Osteoblast (primary cell): ENCODE data around the gene SLC22A7. TPM values are rescaled to one million over a fixed set of nuclear protein-coding genes. Genes with fewer than 3 reads are reported as not detected.
A peak's percentile ranks its signal among the peaks of the same experiment; 100 is the strongest.

Experiments
- DNase-seq: peaks from one replicate; pipeline ENCODE4 v3.0.0; 2011; ENCODE audit warnings: low spot score, mixed read lengths; ENCODE audit not compliant: insufficient read length; ENCODE audit errors: missing footprints
- H2AFZ ChIP-seq: 2 replicates; pipeline ENCODE4 v1.6.0; 2011; ENCODE audit warnings: mild to moderate bottlenecking, low read length
- H3K27ac ChIP-seq: 2 replicates; pipeline ENCODE4 v1.5.1; 2011; ENCODE audit warnings: mild to moderate bottlenecking, low read depth, low read length, moderate library complexity
- H3K27me3 ChIP-seq: 2 replicates; pipeline ENCODE4 v1.6.0; 2012; ENCODE audit warnings: mild to moderate bottlenecking, control low read depth, inconsistent platforms, low read length, moderate library complexity; ENCODE audit not compliant: insufficient read depth
- H3K36me3 ChIP-seq: 2 replicates; pipeline ENCODE4 v1.5.1; 2011; ENCODE audit warnings: mild to moderate bottlenecking, low read length, control low read depth, moderate library complexity; ENCODE audit not compliant: insufficient read depth
- H3K4me1 ChIP-seq: 2 replicates; pipeline ENCODE4 v1.5.1; 2011; ENCODE audit warnings: mild to moderate bottlenecking, low read length, control low read depth, moderate library complexity; ENCODE audit not compliant: insufficient read depth
- H3K4me2 ChIP-seq: 2 replicates; pipeline ENCODE4 v1.6.0; 2011; ENCODE audit warnings: mild to moderate bottlenecking, low read length; ENCODE audit not compliant: insufficient read depth
- H3K4me3 ChIP-seq: fragments of 200-600 bp; sonication (generic); 3 replicates; pipeline ENCODE4 v1.5.1; 2012; ENCODE audit warnings: mild to moderate bottlenecking, low read length, inconsistent platforms; ENCODE audit not compliant: insufficient read depth
- H3K79me2 ChIP-seq: 2 replicates; pipeline ENCODE4 v1.6.0; 2012; ENCODE audit warnings: mild to moderate bottlenecking, low read length, control low read depth, inconsistent platforms; ENCODE audit not compliant: insufficient read depth
- H3K9me3 ChIP-seq: 2 replicates; pipeline ENCODE4 v1.5.1; 2011; ENCODE audit warnings: low read depth, low read length, control low read depth
- H4K20me1 ChIP-seq: 2 replicates; pipeline ENCODE4 v1.6.0; 2012; ENCODE audit warnings: mild to moderate bottlenecking, low read length, control low read depth; ENCODE audit not compliant: insufficient read depth
- total RNA-seq: library from RNA; depleted of rRNA; stranded (reverse); fragments of >200 nt; gene quantifications from 2 replicates; pipeline ENCODE4 v1.2.3, GENCODE V29; 2012
- TF ChIP-seq, protein P1 (sequence below): IDR thresholded peaks from 2 replicates; pipeline ENCODE4 v1.5.1; 2011; ENCODE audit warnings: mild to moderate bottlenecking, low read depth, low read length, moderate library complexity; ENCODE audit errors: extremely low read depth

The SLC22A7 gene
- total RNA-seq, 1 donor = not detected

DNA sequence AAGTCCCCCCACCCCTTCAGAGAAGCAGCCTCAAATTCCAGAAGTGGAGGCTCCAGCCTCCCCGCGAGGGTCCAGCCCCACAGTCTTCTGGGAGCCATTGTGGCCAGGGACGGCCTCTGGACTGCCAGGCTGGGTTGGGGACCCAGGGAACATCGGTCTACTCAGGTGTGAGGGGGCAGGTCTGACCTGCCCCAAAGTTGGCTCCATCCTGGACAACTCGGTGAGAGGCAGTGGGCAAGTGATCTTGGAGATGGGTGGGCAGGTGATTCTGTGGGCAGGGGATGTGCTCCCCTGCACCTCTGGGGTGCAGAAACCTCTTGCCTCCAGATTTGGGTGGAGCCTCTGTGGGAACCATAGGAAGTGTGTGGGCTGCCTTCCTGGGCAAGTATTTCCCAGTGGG lies 12.2 kb upstream of the SLC22A7 start:
- H2AFZ ChIP-seq = no peak overlapping the region

DNA sequence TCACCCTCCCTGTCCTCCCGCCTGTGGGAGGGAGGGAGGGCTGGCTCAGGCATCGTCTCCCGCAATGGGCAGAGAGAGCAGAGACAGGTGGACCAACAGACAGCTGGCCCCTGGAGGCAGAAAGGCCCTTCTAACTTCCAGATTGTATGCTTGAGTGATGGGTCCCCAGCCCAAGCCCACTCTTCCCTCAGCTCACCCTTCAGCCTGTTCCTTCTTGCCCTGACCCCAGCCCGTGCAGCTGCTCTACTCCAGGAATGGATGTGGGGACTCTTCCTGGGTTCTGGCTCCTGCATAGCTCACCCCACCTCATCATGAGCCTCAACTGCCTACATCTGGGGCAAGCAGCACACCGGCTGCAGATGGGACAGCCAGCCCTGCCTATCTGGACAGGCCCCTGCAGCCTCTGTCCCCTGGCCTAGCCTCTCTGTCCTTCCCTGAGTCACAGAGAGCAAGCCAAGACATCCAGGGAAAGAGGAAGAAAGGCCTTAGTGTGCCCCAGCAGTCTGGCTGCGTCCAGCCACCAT lies 11.5 kb upstream of the SLC22A7 start:
- Histone ChIP-seq H3K27me3 (peaks cover 5% of the 10 kb centered on the region), H3K36me3 (no peaks in the 10 kb centered on the region), H3K4me3 (no peak overlapping the region), H3K9me3 (no peaks in the 10 kb centered on the region), H3K4me1 (peaks cover 5% of the 10 kb centered on the region), H4K20me1 (no peaks in the 10 kb centered on the region), H3K79me2 (no peaks in the 10 kb centered on the region), H2AFZ (no peak overlapping the region), H3K27ac (no peak overlapping the region), H3K4me2 (no peak overlapping the region)
- TF ChIP-seq, protein P1, sequence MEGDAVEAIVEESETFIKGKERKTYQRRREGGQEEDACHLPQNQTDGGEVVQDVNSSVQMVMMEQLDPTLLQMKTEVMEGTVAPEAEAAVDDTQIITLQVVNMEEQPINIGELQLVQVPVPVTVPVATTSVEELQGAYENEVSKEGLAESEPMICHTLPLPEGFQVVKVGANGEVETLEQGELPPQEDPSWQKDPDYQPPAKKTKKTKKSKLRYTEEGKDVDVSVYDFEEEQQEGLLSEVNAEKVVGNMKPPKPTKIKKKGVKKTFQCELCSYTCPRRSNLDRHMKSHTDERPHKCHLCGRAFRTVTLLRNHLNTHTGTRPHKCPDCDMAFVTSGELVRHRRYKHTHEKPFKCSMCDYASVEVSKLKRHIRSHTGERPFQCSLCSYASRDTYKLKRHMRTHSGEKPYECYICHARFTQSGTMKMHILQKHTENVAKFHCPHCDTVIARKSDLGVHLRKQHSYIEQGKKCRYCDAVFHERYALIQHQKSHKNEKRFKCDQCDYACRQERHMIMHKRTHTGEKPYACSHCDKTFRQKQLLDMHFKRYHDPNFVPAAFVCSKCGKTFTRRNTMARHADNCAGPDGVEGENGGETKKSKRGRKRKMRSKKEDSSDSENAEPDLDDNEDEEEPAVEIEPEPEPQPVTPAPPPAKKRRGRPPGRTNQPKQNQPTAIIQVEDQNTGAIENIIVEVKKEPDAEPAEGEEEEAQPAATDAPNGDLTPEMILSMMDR = no peak
- DNase-seq = peak; percentile 81

More for the DNA sequence above, 12.2 kb upstream of the SLC22A7 start:
- no peak overlapping the region for H3K4me2 ChIP-seq
- peaks cover 5% of the 10 kb centered on the region for H3K27me3 ChIP-seq
- peaks cover 5% of the 10 kb centered on the region for H3K4me1 ChIP-seq
- TF ChIP-seq, protein P1 = no peak
- DNase-seq = peak; percentile 65
- no peaks in the 10 kb centered on the region for H4K20me1 ChIP-seq
- no peaks in the 10 kb centered on the region for H3K79me2 ChIP-seq
- H3K27ac ChIP-seq = no peak overlapping the region
- no peaks in the 10 kb centered on the region for H3K36me3 ChIP-seq
- H3K9me3 ChIP-seq = no peaks in the 10 kb centered on the region
- H3K4me3 ChIP-seq = no peak overlapping the region

DNA sequence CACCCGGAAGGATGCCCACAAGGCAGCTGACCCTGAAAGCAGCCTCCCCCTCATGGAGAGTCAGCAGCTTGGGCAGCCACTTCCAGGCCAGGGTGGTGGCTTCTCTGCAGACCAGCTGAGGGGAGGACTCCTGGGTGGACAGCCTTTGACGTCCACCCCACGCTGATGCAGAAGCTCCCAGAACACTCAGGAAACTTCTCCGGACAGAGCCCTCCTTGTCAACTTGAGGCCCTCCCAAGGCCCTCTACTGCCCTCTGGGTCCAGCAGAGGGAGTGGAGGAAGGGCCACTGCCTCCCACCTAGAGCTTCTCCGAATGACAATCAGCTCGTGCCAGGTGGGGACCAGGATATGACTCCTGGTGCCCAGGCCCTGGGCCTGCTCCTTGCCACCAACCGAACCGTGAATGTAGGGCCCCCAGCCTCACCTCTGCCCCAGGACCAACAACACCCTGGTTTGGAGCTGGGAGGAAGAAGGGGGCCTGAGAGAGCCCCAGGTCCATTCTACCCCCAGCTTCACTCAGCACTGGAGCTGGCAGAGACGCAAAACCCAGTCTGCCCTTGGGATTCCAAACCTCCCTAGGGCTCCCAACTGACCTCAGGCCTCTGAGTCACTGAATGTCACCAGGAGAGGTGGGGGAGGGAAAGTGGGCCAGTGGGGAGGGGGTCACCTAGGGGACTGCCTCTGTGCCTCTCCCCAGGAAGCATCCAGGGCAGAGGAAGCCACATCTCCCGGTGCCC lies 10.9 kb upstream of the SLC22A7 start:
- Histone ChIP-seq H3K9me3 (no peaks in the 10 kb centered on the region), H3K4me1 (peaks cover 5% of the 10 kb centered on the region), H4K20me1 (no peaks in the 10 kb centered on the region), H3K27ac (no peak overlapping the region), H3K4me2 (no peak overlapping the region), H3K36me3 (no peaks in the 10 kb centered on the region), H2AFZ (no peak overlapping the region), H3K79me2 (no peaks in the 10 kb centered on the region), H3K27me3 (peaks cover 4% of the 10 kb centered on the region), H3K4me3 (no peak overlapping the region)
- peak; percentile 97 for DNase-seq
- TF ChIP-seq, protein P1 = no peak
